Posterior cingulate gyrus (tissue), 11 donors: ENCODE data around the gene KCNJ9.

Source experiments
- DNase-seq, 10 donors: peaks; one replicate each; pipeline versions ENCODE4 v3.0.0 to v3.0.0-alpha.2; 2020 to 2021; ENCODE audit warnings: mixed read lengths in 3 of 10
- intact Hi-C: fragments of 100-400 bp; cut with DNase I; formaldehyde crosslinking; loops from one replicate; pipeline ENCODE4 v1.15.1; 2023

Gene KCNJ9

DNA sequence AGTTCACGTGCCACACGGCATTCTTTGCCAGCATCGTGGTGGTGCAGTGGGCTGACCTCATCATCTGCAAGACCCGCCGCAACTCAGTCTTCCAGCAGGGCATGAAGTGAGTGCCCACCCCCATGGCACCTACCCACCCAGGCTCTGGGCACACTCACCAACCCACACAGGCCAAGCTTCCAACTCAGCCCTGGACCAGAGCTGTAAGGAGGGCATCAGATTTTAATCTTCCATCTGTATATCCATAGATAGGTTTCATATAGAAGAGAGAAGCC is 55.5 kb downstream of the KCNJ9 start:
- intact Hi-C loops, result no loop called here

DNA sequence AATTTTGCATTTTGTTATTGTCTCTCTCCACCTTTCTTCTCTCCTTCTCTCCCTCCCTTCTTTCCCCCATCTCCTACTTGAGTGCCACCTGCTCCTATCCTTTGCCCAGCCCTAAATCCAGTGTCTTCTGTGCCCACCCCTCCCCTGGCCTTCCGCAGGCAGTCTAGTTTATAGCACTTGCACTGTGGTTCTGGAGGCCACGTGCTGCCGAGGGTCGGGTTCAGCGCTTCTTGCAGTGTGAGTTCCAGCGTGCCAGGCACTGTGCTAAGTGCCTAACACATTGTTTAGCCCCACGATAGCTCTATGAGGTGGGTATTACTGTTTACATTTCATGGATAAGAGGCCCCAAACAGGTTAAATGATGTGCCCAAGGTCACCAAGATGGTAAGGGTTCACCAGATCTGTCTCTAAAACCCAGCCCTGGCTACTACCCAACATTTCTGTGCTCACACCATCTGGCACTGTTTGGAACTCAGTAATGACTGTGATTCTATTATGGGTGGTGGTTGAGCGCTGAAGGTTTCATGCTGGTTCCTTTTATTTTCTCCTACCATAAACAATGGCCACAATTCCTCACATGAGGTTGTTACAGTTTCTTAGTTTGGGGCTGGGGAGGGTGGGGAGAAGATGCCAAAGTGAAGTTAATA is 56.0 kb downstream of the KCNJ9 start:
- peak in 1 of 10 donors; percentile 55 for DNase-seq
- intact Hi-C loops, result no loop called here

More for the DNA sequence above, 55.5 kb downstream of the KCNJ9 start:
- no peak for DNase-seq

DNA sequence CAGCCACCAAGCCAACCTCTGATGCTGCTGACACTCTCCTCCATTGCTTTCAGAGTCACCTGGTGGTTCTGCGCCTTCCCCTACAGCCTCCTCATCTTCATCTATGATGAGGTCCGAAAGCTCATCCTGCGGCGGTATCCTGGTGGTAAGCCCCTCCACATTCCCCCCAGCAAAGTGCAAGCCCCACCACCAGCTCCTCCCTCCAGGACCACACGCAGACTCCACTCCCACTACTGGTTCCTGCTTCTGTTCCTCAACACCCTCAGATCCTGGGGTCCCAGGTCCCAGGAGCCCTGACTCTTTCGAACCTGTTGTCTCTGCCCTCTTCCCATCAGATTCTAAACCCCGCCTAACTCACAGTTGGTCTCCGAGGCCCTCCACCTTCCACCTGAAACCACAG is 58.5 kb downstream of the KCNJ9 start:
- intact Hi-C loops, result no loop called here
- no peak for DNase-seq
